CD4-positive, alpha-beta T cell treated with Interleukin-12 subunit alpha and Interleukin-12 subunit beta, for 1 hour (primary cell): ENCODE data around the gene HOMER1.

ENCODE experiments used
- DNase-seq: peaks from one replicate; pipeline ENCODE4 v3.0.0-alpha.2; 2020

HOMER1 gene, protein sequence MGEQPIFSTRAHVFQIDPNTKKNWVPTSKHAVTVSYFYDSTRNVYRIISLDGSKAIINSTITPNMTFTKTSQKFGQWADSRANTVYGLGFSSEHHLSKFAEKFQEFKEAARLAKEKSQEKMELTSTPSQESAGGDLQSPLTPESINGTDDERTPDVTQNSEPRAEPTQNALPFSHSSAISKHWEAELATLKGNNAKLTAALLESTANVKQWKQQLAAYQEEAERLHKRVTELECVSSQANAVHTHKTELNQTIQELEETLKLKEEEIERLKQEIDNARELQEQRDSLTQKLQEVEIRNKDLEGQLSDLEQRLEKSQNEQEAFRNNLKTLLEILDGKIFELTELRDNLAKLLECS

GRCh38 chr5:79513704-79514390 lies at the start of gene HOMER1:
Gene HOMER1 (minus strand): TSS chr5:79514134. CDS start chr5:79512774, 1,360 bp downstream.
- DNase-seq: peak; percentile 74

DNA sequence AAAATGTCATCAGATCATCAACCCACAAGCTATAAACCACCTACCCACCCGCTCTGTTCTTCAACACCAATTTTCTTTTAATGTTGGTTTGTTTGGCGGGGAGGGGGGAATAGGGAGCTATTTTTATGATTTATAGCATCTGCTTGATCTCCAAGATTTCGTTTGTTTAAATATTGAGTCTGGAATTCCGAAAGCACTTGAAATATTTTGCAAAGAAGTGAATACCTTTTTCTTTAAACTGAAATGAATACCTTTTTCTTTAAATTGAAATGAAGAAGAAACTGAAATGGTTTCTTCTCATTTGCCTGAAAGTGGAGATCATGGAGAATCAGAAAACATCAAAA lies 49.3 kb upstream of the HOMER1 start:
- DNase-seq: no peak

DNA sequence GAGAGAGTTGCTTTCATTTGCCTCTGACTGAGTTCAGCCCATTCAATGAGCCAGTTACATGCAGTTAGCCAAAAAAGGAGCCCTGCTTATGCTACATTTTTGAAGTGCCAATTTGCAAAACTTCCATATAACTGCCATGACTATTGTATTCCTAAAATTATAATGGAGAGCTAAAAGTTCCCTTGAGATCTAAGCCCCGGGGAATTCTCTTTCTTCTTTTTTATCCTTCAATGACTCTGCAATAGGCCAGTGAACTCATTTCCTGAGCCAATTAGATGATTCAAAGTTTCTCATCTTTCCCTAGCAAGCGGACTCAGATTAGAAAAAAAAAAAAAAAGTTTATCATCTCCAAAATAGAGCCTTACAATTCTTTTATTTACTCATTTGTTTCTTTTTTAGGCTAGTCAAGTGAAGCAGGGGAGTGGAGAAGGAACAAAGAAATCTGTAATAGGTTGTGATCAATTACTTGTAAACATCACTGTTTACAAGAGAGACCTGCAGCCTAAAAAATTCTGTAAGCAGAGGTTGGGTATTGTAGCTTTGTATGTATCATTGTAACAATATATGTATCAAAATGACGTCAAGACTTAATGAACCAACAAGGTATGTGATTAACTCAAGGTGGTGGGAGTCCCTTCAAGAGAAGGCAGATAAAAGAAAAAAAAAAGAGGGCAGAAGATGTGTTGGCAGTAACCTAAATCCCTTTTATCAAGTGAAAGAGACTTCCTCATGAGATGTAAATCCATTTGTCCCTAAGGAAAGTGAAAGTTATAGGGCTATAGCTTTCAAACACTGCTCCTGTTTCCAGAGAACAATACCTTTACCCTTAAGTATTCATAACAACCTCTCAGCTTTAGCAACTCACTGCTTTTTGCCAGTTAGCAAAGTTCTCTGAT lies 48.7 kb upstream of the HOMER1 start:
- DNase-seq: no peak

- no peak for DNase-seq
Observed at GRCh38 chr5:79561525-79561893, 47.6 kb upstream of the HOMER1 start.

DNA sequence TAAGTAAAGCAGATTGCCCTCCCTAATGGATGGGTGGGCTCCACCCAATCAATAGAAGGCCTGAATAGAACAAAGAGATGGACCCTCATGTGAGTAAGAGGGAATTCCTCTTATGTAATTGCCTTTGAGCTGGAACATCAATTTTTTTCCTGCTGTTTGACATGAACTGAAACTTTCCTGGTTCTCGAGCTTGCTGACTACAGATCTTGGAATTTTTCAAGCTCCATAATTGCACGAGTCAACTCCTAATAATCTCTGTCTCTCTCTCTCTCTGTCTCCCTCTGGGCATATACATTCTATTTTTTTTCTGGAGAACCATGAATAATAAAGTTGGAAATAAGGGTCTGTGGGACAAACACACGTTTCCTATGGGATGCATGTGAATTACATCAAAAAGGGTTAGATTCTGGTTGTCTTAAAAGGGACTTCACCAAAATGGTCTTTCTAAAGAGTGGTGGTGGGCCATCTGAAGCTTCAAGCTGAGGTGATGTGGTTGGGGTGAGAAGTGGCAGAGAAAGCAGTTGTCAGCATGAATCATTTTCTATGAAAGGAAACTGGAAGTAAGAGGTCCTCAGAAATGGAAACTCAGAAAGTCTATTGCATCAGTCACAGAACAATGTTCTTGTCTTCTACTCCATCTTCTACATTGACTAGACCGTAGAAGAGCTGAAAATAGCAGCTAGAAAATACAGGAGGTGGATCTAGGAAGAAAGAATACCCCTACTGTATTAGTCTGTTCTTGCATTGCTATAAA lies 47.0 kb upstream of the HOMER1 start:
- DNase-seq: no peak

DNA sequence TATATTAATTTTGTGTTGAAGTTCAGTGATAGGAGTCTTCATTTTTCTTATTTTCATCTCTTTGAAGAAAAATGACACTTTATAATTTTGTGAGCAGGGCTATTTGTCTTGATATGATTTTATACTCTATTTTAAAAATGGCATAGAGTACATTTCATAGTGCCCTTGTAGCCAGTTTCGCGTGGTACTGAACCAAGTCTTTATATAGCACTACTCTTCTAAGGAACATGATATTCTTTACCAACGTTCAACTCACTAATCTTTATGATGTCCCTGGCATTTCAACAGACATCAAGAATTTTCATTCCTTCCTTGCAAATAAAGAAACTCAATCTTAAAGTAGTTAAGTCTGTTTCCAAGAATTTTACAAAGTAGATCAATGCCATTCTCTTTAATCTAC lies 41.5 kb upstream of the HOMER1 start:
- no peak for DNase-seq

GRCh38 chr5:79552984-79553383 lies 39.0 kb upstream of the HOMER1 start:
- no peak for DNase-seq

GRCh38 chr5:79547982-79548381 lies 34.0 kb upstream of the HOMER1 start:
- no peak for DNase-seq

- DNase-seq: no peak
Observed at GRCh38 chr5:79547429-79547822, 33.5 kb upstream of the HOMER1 start.

GRCh38 chr5:79546782-79547428 lies 33.0 kb upstream of the HOMER1 start:
- DNase-seq: no peak

DNA sequence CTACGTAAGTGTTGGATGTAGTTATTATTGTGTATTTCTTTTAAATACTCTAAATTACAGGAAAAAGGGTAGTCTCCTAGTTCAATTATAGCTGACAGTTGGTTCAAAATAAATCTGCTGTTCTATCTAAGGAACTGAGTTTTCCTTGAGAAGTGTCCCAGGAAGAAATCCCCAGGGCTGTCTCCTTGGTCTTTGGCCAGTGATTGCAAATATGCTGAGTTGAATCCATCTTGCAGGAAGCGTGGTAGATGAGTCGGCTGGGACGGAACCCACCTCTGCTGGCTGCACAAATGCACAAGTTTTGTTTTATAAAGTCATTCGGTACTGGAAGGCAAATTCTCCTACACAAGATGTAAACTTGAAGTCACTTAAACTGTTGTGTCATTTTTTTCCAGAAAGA lies 30.2 kb upstream of the HOMER1 start:
- DNase-seq: no peak

DNA sequence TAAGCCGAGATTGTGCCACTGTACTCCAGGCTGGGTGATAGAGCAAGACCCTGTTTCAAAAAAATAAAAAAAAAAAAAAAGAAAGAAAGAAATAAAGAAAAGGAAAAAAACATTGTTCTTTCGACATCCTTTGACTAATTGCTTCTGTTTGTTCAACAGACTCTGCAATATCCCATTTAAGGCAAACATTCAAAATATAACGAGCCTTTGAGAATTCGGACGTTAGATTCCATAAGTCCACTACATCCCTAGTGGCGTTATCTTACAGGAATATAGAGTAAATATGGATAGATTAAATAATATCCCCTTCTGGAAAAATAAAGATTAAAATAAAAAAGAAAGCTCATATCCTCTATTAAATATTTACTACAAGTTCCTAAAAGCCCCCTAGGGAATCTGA lies 27.0 kb upstream of the HOMER1 start:
- DNase-seq: no peak

DNA sequence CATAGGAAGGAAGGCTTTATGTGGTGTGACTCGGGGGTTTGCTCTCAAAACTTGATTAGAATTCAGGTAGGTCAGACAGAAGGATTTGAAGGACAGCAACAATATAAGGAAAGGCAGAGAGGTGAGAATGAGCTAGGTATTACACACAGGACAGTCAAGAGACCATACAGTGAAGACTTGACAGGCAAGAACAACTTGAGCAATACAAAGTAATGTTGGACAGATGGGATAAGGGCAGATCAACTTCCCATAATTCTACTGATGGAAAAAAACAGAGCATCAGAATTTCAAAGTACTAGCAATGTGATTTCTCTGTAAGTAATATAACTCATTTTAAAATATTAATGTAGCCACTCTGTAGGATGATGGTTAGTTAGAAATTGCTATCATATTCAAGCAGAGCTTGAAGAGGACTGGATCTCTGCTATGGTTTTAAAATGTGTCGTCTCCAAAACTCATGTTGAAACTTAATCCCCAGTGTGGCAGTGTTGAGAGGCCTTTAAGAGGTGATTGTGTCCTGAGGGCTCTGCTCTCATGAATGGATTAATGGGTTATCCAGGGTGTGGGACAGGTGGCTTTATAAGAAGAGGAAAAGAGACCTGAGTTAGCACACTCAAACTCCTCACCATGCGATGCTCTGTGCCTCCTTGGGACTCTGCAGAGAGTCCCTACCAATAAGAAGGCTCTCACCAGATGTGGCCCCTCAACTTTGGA lies 22.4 kb upstream of the HOMER1 start:
- DNase-seq: no peak

DNA sequence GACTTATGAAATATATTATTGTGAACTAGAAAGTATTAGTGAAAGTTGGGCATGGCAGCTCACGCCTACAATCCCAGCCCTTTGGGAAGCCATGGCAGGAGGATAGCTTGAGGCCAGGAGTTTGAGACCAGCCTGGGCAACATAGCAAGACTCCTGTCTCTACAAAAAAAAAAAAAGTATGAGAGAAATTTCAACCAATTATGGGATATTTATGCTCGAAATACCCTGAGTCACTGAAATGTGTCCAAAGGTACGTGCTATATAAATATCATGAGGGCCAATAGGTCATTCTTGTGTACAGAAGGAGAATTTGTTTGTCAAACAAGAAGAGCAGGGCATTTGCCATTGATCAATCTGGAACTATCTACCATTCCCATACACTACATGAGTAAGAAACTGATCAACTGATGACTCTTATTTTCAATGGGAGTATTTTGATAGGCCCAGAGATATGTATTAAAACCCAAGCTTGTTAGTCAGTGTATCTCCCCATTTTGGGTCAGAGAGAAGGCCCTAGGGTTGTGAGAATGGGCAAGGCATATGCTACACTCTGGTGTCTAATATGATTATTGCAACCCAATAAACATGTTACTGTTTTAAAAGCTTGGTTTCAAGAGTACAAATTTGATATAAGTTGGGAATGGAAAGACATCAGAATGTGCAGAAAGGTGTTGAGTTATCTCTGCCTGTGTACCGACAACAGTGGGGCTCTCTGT lies 21.7 kb upstream of the HOMER1 start:
- DNase-seq: no peak

- no peak for DNase-seq
Observed at GRCh38 chr5:79529110-79529509, 15.2 kb upstream of the HOMER1 start.

DNA sequence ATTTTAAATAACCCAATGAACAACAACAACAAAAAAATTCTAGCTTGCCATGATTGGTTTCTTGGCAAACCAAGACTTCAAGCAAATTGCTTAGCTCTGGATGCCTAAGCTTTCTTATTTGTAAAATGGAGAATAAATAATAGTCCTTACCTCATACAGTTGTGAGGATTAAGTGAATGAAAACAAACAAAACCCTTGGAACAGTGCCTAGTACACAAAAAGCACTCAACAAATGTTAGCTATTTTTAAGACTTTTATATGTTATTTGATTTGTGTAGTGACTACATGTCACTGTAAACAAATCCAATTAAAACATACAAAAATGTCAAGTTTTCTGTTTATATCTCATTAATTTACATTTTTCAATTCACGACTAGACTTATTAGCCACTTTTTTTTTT lies 13.5 kb upstream of the HOMER1 start:
- no peak for DNase-seq

GRCh38 chr5:79526928-79527327 lies 13.0 kb upstream of the HOMER1 start:
- no peak for DNase-seq

DNA sequence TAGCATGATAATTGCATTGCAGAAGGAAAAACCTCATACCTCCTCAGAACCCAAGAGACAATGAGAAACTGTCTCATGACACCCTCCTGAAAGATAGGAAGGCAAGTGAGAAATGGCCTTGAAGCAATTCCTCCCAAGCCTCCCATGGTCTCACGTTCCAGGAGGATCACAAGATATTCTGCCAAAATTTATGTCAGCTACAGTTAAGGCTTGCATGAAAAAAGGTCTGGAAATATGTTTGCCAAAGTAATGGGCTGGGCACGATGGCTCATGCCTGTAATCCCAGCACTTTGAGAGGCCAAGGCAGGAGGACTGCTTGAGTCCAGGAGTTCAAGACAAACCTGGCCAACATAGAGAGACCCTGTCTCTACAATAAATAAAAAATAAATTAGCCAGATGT lies 12.6 kb upstream of the HOMER1 start:
- DNase-seq: no peak

DNA sequence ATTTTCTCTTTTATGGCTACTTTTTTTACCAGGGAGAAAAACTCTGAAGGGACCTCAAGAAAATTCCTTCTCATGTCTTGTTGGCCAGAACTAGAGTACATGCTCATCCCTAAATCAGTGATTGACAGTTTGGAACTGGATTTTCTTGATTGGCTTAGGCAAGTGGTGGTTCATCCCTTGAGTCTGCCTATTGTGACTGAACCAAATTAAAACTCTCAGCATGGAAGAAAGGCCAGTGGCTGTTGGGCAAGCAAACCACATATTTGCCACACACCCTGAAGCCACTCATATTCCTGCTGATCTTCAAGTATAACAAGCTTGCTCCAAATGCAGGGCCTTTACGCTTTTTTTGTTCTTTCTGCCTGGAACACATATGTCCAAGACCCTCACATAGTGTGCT lies 7.2 kb upstream of the HOMER1 start:
- no peak for DNase-seq

DNA sequence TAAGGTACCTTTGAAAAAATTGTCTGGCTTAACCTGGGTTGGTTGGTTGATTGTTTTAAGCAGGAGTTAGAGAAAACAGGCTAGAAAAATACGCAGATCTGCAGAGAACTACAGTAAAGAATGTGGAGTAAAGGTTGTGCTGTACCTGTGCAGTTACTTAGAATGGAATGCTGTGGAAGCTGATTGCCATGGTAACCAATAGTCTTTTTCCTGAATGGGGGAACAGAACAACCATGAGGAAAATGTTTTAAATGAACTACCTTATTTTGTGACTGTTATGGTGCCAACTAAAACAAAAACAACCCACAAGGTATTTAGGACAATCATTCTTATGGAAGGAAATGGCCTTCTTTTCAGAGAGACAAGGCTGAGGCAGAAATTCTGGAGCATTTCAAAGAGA lies 4.8 kb upstream of the HOMER1 start:
- DNase-seq: no peak

DNA sequence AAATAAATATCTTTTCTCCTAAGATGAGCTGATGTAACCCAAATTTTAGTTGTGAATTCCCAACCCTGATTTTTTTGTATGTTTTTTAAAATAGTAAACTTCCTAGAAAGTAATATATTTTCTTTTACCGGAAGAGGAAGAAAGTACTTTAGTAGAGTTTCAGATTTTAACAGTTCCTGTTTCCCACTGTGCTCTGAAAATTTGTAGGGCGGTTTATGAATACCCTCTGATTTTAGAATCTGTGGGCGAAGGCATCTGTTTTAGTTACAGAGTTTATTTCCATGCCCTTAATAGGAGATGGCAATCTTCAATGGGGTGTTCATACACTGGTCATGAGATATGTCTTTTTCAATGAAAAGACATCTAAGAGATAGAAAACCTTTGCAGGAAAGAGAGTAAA lies 3.7 kb upstream of the HOMER1 start:
- no peak for DNase-seq
